ENCODE results near the gene MAML1.
"Not testable (repeated sequence)": the region's sequence is repeated elsewhere in the genome, so short reads cannot be mapped to it uniquely, and the experiment has no call there.

MAML1 gene

GRCh38 chr5:179732412-179732917 lies at the start of gene MAML1:
Gene MAML1 (plus strand): TSS chr5:179732822. CDS start chr5:179733113, 291 bp downstream.
- Histone ChIP-seq H3K4me3 (ENCODE audit: low read depth, low read length) (peak within 1 kb of the TSS; percentile 67), H3K36me3 (peaks cover 10% of the 10 kb centered on the region), H3K9me3 (ENCODE audit: severe bottlenecking) (no peaks in the 10 kb centered on the region), H3K27me3 (ENCODE audit: insufficient read depth, low read depth, severe bottlenecking) (no peaks in the 10 kb centered on the region), H3K27ac (peak within 1 kb of the TSS; percentile 91)
- TF ChIP-seq, protein P1, sequence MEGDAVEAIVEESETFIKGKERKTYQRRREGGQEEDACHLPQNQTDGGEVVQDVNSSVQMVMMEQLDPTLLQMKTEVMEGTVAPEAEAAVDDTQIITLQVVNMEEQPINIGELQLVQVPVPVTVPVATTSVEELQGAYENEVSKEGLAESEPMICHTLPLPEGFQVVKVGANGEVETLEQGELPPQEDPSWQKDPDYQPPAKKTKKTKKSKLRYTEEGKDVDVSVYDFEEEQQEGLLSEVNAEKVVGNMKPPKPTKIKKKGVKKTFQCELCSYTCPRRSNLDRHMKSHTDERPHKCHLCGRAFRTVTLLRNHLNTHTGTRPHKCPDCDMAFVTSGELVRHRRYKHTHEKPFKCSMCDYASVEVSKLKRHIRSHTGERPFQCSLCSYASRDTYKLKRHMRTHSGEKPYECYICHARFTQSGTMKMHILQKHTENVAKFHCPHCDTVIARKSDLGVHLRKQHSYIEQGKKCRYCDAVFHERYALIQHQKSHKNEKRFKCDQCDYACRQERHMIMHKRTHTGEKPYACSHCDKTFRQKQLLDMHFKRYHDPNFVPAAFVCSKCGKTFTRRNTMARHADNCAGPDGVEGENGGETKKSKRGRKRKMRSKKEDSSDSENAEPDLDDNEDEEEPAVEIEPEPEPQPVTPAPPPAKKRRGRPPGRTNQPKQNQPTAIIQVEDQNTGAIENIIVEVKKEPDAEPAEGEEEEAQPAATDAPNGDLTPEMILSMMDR (IDR thresholded peaks at IDR 0.05; ENCODE audit: low read depth, low read length) = no peak
- peak; percentile 97 for DNase-seq

DNA sequence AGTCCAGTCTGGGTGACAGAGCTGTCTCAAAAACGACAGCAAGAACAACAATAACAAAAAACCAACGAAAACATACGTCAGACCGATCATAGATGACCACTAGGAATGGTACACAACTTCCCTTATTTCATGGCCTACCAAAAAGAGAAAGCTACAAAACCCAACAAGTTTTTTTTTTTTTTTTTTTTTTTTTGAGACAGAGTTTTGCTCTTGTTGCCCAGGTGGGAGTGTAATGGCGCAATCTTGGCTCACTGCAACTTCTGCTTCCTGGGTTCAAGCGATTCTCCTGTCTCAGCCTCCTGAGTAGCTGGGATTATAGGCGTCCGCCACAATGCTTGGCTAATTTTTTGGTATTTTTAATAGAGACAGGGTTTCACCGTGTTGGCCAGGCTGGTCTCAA lies 43.4 kb upstream of the MAML1 start:
- not testable (repeated sequence) for DNase-seq; H3K27ac ChIP-seq; H3K36me3 ChIP-seq; H3K9me3 ChIP-seq (ENCODE audit: severe bottlenecking); H3K4me3 ChIP-seq (ENCODE audit: low read depth, low read length); H3K27me3 ChIP-seq (ENCODE audit: insufficient read depth, low read depth, severe bottlenecking)

GRCh38 chr5:179694561-179694960 lies 38.1 kb upstream of the MAML1 start:
- TF ChIP-seq, protein P1 (IDR thresholded peaks at IDR 0.05; ENCODE audit: low read depth, low read length) = no peak

GRCh38 chr5:179696603-179697002 lies 36.0 kb upstream of the MAML1 start:
- Histone ChIP-seq H3K36me3 (no peaks in the 10 kb centered on the region), H3K27me3 (ENCODE audit: insufficient read depth, low read depth, severe bottlenecking) (no peaks in the 10 kb centered on the region), H3K4me3 (ENCODE audit: low read depth, low read length) (no peak overlapping the region), H3K27ac (no peak overlapping the region), H3K9me3 (ENCODE audit: severe bottlenecking) (no peaks in the 10 kb centered on the region)
- DNase-seq = no peak
- TF ChIP-seq, protein P1 (IDR thresholded peaks at IDR 0.05; ENCODE audit: low read depth, low read length) = no peak

More at GRCh38 chr5:179694561-179694960, 38.1 kb upstream of the MAML1 start:
- Histone ChIP-seq H3K27ac (no peak overlapping the region), H3K4me3 (ENCODE audit: low read depth, low read length) (no peak overlapping the region), H3K27me3 (ENCODE audit: insufficient read depth, low read depth, severe bottlenecking) (no peaks in the 10 kb centered on the region), H3K36me3 (no peaks in the 10 kb centered on the region), H3K9me3 (ENCODE audit: severe bottlenecking) (no peaks in the 10 kb centered on the region)
- DNase-seq = no peak

- DNase-seq = no peak
- Histone ChIP-seq H3K36me3 (no peaks in the 10 kb centered on the region), H3K4me3 (ENCODE audit: low read depth, low read length) (no peak overlapping the region), H3K9me3 (ENCODE audit: severe bottlenecking) (no peaks in the 10 kb centered on the region), H3K27me3 (ENCODE audit: insufficient read depth, low read depth, severe bottlenecking) (no peaks in the 10 kb centered on the region), H3K27ac (no peak overlapping the region)
- TF ChIP-seq, protein P1 (IDR thresholded peaks at IDR 0.05; ENCODE audit: low read depth, low read length) = no peak
These were observed 35.5 kb upstream of the MAML1 start for GRCh38 chr5:179697108-179697507.

DNA sequence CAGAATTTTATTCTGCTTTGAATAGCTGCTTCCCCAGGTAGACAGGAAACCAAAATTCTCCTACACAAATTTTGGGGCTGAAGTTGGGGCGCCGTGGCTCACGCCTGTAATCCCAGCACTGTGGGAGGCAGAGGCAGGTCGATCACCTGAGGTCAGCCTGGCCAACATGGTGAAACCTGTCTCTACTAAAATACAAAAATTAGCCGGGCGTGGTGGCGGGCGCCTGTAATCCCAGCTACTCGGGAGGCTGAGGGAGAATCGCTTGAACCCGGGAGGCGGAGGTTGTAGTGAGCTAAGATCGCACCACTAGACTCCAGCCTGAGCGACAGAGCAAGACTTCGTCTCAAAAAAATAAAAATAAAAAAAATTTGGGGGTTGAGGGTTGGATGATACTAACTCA lies 35.1 kb upstream of the MAML1 start:
- H3K9me3 ChIP-seq (ENCODE audit: severe bottlenecking); H3K27me3 ChIP-seq (ENCODE audit: insufficient read depth, low read depth, severe bottlenecking); H3K36me3 ChIP-seq; DNase-seq: not testable (repeated sequence)
- peak overlapping the region; percentile 93 for H3K27ac ChIP-seq
- H3K4me3 ChIP-seq (ENCODE audit: low read depth, low read length) = peak overlapping the region; percentile 54

Measured in WERI-Rb-1 (cell line).